Liver (tissue), 9 donors: ENCODE data around the gene TAS2R14. TPM values are rescaled to one million over a fixed set of nuclear protein-coding genes. Genes with fewer than 3 reads are reported as not detected.
A peak's percentile ranks its signal among the peaks of the same experiment; 100 is the strongest.

ENCODE experiments used
- DNase-seq: peaks from one replicate; pipeline ENCODE4 v3.0.0-alpha.2; 2017; ENCODE audit warnings: low spot score
- H3K27ac ChIP-seq, 2 donors: one replicate each; pipeline ENCODE4 v1.7.0; 2013; ENCODE audit warnings: inconsistent platforms in 2 of 2, low read length in 2 of 2, control low read depth in 1 of 2, low read depth in 1 of 2, mild to moderate bottlenecking in 1 of 2
- H3K27me3 ChIP-seq, 4 donors: one replicate each; pipeline versions ENCODE4 v1.6.1 to v1.7.0; 2013; ENCODE audit warnings: low read length in 3 of 4, inconsistent platforms in 1 of 4, mild to moderate bottlenecking in 1 of 4, moderate library complexity in 1 of 4; ENCODE audit not compliant: control insufficient read depth in 4 of 4, insufficient read depth in 4 of 4
- H3K36me3 ChIP-seq, 4 donors: one replicate each; pipeline versions ENCODE4 v1.6.1 to v1.7.0; 2013; ENCODE audit warnings: low read length in 3 of 4, mild to moderate bottlenecking in 3 of 4, low read depth in 1 of 4, moderate library complexity in 1 of 4; ENCODE audit not compliant: control insufficient read depth in 4 of 4, insufficient read depth in 3 of 4
- H3K4me1 ChIP-seq, 4 donors: one replicate each; pipeline versions ENCODE4 v1.6.1 to v1.7.0; 2013; ENCODE audit warnings: low read length in 3 of 4, mild to moderate bottlenecking in 3 of 4, moderate library complexity in 1 of 4; ENCODE audit not compliant: control insufficient read depth in 4 of 4, insufficient read depth in 4 of 4
- H3K4me3 ChIP-seq, 3 donors: one replicate each; pipeline versions ENCODE4 v1.6.1 to v1.7.0; 2013; ENCODE audit warnings: low read length in 3 of 3, control low read depth in 1 of 3, low read depth in 1 of 3, mild to moderate bottlenecking in 1 of 3
- H3K9ac ChIP-seq, 2 donors: one replicate each; pipeline ENCODE4 v1.7.0; 2013; ENCODE audit warnings: low read length in 2 of 2, mild to moderate bottlenecking in 2 of 2, moderate library complexity in 2 of 2, control low read depth in 1 of 2, low read depth in 1 of 2
- H3K9me3 ChIP-seq, 4 donors: one replicate each; pipeline versions ENCODE4 v1.6.1 to v1.7.0; 2013; ENCODE audit warnings: low read length in 3 of 4; ENCODE audit not compliant: control insufficient read depth in 4 of 4
- FOXA1 ChIP-seq: IDR thresholded peaks from 2 replicates; pipeline ENCODE4 v1.6.1; 2016; ENCODE audit warnings: antibody characterized with exemption
- GABPA ChIP-seq, 2 donors: IDR thresholded peaks in 1 of 2; conservative IDR thresholded peaks in 1 of 2; 2 replicates each; pipeline ENCODE4 v1.6.1; 2016; ENCODE audit warnings: antibody characterized with exemption in 2 of 2, mild to moderate bottlenecking in 1 of 2, moderate library complexity in 1 of 2
- HNF4A ChIP-seq, 2 donors: conservative IDR thresholded peaks; 2 replicates each; pipeline ENCODE4 v1.6.1; 2016; ENCODE audit warnings: antibody characterized with exemption in 2 of 2, mild to moderate bottlenecking in 2 of 2
- HNF4G ChIP-seq: IDR thresholded peaks from 2 replicates; pipeline ENCODE4 v1.6.1; 2016; ENCODE audit warnings: antibody characterized with exemption
- JUND ChIP-seq, 2 donors: IDR thresholded peaks; 2 replicates each; pipeline ENCODE4 v1.6.1; 2016; ENCODE audit warnings: antibody characterized with exemption in 2 of 2
- MAX ChIP-seq: IDR thresholded peaks from 2 replicates; pipeline ENCODE4 v1.6.1; 2016; ENCODE audit warnings: antibody characterized with exemption
- RAD21 ChIP-seq, 2 donors: IDR thresholded peaks; 2 replicates each; pipeline ENCODE4 v1.6.1; 2016; ENCODE audit warnings: antibody characterized with exemption in 2 of 2, mild to moderate bottlenecking in 2 of 2
- RXRA ChIP-seq, 2 donors: IDR thresholded peaks; 2 replicates each; pipeline ENCODE4 v1.6.1; 2017 to 2018; ENCODE audit warnings: antibody characterized with exemption in 2 of 2, mild to moderate bottlenecking in 1 of 2
- SP1 ChIP-seq: IDR thresholded peaks from 2 replicates; pipeline ENCODE4 v1.6.1; 2018; ENCODE audit warnings: antibody characterized with exemption, mild to moderate bottlenecking
- TAF1 ChIP-seq: conservative IDR thresholded peaks from 2 replicates; pipeline ENCODE4 v1.6.1; 2016; ENCODE audit warnings: antibody characterized with exemption, mild to moderate bottlenecking
- YY1 ChIP-seq: IDR thresholded peaks from 2 replicates; pipeline ENCODE4 v1.6.1; 2016; ENCODE audit warnings: antibody characterized with exemption, mild to moderate bottlenecking
- WGBS: extraction: QIAGEN DNeasy Blood & Tissue Kit; methylation state at CpG from one replicate; pipeline ENCODE4 v1.1.7; 2013; 5-methylcytosine and 5-hydroxymethylcytosine counted together
- polyA plus RNA-seq, 2 donors: library from polyadenylated mRNA; stranded (reverse) in 1 of 2; unstranded in 1 of 2; fragments of 200-250 nt in 1 of 2; fragments of >200 nt in 1 of 2; fragmentation: Nextera tagmentation in 1 of 2; extraction: Ambion mirVana in 1 of 2; gene quantifications; one replicate each; pipeline versions ENCODE4 v1.2.1 to v1.2.3, GENCODE V29; 2013 to 2015
- total RNA-seq, 2 donors: library from RNA; depleted of rRNA; stranded (reverse); fragments of >200 nt; gene quantifications; one replicate each; pipeline ENCODE4 v1.2.3, GENCODE V29; 2014
- TF ChIP-seq, protein P1 (sequence below): IDR thresholded peaks from 2 replicates; pipeline ENCODE4 v1.6.1; 2016; ENCODE audit warnings: antibody characterized with exemption
- TF ChIP-seq, protein P2 (sequence below): IDR thresholded peaks from 2 replicates; pipeline ENCODE4 v1.6.1; 2016; ENCODE audit warnings: antibody characterized with exemption, mild to moderate bottlenecking
- TF ChIP-seq, protein P3 (sequence below): IDR thresholded peaks from 2 replicates; pipeline ENCODE4 v1.6.1; 2016; ENCODE audit warnings: antibody characterized with exemption
- donor health status: healthy.
- donor health status: healthy.
- donor health status: healthy.
- donor health status: healthy.
- donor health status: healthy.

TAS2R14 gene
- total and polyA plus RNA-seq, 4 donors: 0.16 to 6.9 (median 1.5) TPM

DNA sequence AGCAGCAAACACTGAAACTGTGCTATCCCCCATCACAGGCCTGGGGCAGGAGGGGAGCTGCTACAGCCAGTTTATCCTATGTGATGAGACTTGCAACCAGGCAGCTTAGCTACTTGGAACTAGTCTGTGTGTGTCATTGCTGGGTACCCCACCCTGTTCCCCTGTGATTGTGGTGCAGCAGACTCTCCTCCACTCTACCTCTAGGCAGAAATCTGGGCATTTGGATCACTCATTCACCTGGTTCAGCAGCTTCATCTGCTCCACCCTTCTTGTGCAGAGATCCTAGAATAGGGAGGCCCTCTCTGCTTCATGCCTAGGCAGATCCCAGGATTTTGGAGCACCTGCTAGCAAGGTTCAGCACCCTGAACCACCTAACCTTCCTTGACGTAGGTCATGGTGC lies 38.5 kb downstream of the TAS2R14 start (continued):
- TF ChIP-seq, protein P1, sequence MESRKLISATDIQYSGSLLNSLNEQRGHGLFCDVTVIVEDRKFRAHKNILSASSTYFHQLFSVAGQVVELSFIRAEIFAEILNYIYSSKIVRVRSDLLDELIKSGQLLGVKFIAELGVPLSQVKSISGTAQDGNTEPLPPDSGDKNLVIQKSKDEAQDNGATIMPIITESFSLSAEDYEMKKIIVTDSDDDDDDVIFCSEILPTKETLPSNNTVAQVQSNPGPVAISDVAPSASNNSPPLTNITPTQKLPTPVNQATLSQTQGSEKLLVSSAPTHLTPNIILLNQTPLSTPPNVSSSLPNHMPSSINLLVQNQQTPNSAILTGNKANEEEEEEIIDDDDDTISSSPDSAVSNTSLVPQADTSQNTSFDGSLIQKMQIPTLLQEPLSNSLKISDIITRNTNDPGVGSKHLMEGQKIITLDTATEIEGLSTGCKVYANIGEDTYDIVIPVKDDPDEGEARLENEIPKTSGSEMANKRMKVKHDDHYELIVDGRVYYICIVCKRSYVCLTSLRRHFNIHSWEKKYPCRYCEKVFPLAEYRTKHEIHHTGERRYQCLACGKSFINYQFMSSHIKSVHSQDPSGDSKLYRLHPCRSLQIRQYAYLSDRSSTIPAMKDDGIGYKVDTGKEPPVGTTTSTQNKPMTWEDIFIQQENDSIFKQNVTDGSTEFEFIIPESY: no peak
- TF ChIP-seq MAX (no peak), HNF4A (conservative IDR thresholded peaks at IDR 0.05) (no peak), GABPA (IDR thresholded peaks at IDR 0.05 in 1 of 2, conservative IDR thresholded peaks at IDR 0.05 in 1 of 2) (no peak), JUND (IDR thresholded peaks at IDR 0.05) (no peak)

DNA sequence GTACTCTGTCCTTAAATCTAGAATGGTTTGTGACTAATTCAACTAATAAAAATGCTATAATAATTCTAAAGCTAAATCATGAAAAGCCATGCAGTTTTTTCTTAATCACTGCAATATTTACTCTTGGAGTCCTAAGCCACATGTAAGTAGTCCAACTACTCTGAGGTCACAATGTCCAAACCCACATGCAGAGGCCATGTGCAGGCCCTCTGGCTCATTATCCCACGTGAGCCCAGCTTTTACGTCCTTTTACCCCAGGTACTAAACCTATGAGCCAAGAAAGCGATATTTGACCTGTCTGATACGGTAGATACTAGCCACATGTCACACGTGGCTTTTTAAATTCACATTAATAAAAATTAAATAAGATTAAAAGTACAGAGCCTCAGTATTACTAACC lies 42.2 kb downstream of the TAS2R14 start:
- TF ChIP-seq TAF1 (no peak), YY1 (no peak), HNF4G (no peak), SP1 (no peak), RXRA (IDR thresholded peaks at IDR 0.05) (peak in 1 of 2 donors; percentile 7), GABPA (IDR thresholded peaks at IDR 0.05 in 1 of 2, conservative IDR thresholded peaks at IDR 0.05 in 1 of 2) (no peak), FOXA1 (no peak), MAX (peak; percentile 19), RAD21 (IDR thresholded peaks at IDR 0.05) (no peak), HNF4A (conservative IDR thresholded peaks at IDR 0.05) (peak; percentile 27 to 50), JUND (IDR thresholded peaks at IDR 0.05) (no peak)
- TF ChIP-seq, protein P2, sequence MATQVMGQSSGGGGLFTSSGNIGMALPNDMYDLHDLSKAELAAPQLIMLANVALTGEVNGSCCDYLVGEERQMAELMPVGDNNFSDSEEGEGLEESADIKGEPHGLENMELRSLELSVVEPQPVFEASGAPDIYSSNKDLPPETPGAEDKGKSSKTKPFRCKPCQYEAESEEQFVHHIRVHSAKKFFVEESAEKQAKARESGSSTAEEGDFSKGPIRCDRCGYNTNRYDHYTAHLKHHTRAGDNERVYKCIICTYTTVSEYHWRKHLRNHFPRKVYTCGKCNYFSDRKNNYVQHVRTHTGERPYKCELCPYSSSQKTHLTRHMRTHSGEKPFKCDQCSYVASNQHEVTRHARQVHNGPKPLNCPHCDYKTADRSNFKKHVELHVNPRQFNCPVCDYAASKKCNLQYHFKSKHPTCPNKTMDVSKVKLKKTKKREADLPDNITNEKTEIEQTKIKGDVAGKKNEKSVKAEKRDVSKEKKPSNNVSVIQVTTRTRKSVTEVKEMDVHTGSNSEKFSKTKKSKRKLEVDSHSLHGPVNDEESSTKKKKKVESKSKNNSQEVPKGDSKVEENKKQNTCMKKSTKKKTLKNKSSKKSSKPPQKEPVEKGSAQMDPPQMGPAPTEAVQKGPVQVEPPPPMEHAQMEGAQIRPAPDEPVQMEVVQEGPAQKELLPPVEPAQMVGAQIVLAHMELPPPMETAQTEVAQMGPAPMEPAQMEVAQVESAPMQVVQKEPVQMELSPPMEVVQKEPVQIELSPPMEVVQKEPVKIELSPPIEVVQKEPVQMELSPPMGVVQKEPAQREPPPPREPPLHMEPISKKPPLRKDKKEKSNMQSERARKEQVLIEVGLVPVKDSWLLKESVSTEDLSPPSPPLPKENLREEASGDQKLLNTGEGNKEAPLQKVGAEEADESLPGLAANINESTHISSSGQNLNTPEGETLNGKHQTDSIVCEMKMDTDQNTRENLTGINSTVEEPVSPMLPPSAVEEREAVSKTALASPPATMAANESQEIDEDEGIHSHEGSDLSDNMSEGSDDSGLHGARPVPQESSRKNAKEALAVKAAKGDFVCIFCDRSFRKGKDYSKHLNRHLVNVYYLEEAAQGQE: no peak
- TF ChIP-seq, protein P3, sequence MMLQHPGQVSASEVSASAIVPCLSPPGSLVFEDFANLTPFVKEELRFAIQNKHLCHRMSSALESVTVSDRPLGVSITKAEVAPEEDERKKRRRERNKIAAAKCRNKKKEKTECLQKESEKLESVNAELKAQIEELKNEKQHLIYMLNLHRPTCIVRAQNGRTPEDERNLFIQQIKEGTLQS: no peak
- TF ChIP-seq, protein P1: no peak

More for the DNA sequence above, 42.2 kb downstream of the TAS2R14 start:
- H3K9ac ChIP-seq: no peak overlapping the region
- H3K4me3 ChIP-seq: no peak overlapping the region
- 49% methylated on average over 5 of the region's 5 CpGs for WGBS
- no peak overlapping the region for H3K27ac ChIP-seq
- H3K36me3 ChIP-seq: no peaks in the 10 kb centered on the region
- peaks cover 2 to 11% (median 9%) of the 10 kb centered on the region in 4 donors for H3K4me1 ChIP-seq
- DNase-seq: no peak
- H3K27me3 ChIP-seq: no peaks in the 10 kb centered on the region
- no peaks in the 10 kb centered on the region for H3K9me3 ChIP-seq
